Activated CD8-positive, alpha-beta memory T cell treated with anti-CD3 and anti-CD28 coated beads, Interleukin-2, amount 10 ng/mL, durations not matched to agents 7 days and 5 days (primary cell): ENCODE measurements around the gene TMEM184B. TPM values are rescaled to one million over a fixed set of nuclear protein-coding genes. Genes with fewer than 3 reads are reported as not detected.

Experiments
- ATAC-seq: fragments of 150-1000 bp; cut with Tn5 transposase; one replicate; pipeline ENCODE4 v1.10.0; 2021; ENCODE audit warnings: moderate library complexity
- CTCF ChIA-PET: fragments of 350-600 bp; sonication (Branson Sonifier 250); formaldehyde crosslinking; loops from one replicate; lab custom pipeline; 2021; ENCODE audit warnings: antibody characterized with exemption; lab: Charles Lee
- DNase-seq: peaks from one replicate; pipeline ENCODE4 v3.0.0-alpha.2; 2020
- H3K27ac Mint-ChIP-seq: one replicate; pipeline ENCODE4 v1.8.0; 2021; ENCODE audit warnings: mild to moderate bottlenecking, mixed read lengths
- H3K27me3 Mint-ChIP-seq: one replicate; pipeline ENCODE4 v1.8.0; 2021; ENCODE audit warnings: mixed read lengths
- H3K36me3 Mint-ChIP-seq: one replicate; pipeline ENCODE4 v1.8.0; 2021; ENCODE audit warnings: mild to moderate bottlenecking, mixed read lengths
- H3K4me1 Mint-ChIP-seq: one replicate; pipeline ENCODE4 v1.8.0; 2021; ENCODE audit warnings: mixed read lengths
- H3K4me3 Mint-ChIP-seq: one replicate; pipeline ENCODE4 v1.8.0; 2021; ENCODE audit warnings: mild to moderate bottlenecking, moderate library complexity, mixed read lengths
- H3K9me3 Mint-ChIP-seq: one replicate; pipeline ENCODE4 v1.8.0; 2022; ENCODE audit warnings: low read depth, mixed read lengths
- total RNA-seq, 2 experiments: library from RNA; stranded (reverse); gene quantifications; one replicate each; pipeline ENCODE4 v1.2.3, GENCODE V29; 2021

Gene TMEM184B
- total RNA-seq, 2 experiments from 2014 or later, result 29.8 to 35.5 TPM

DNA sequence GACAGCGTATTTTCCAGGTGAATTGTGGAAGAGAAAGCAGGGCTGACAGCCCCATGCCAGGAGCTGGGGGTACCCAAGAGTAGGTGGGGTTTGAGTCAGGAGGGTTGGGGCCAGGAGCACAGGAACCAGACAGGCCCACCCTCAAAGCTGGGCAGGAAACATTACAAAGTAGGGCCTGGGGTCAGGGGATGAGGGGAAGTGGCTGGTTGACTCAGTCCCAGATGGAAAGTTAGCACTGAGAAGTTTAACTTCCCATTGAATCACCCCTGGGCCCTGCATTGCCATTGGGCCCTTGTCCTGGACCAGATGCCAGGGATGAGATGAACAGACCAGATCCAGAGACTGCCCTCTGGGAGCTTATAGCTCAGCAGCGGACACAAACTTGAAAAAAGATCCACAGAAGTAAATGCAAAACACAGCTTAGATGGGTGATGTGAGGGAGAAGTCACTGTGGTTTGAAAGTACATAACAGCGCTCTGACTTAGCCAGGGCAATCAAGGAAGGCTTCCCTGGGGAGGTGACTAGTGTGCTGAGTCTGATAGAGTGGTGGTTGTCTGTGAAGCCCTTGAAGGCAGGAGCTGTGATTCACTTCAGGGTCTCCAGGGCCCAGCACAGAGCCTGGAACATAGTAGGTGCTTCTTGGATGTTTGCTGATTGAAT, 68.8 kb downstream of the TMEM184B start:
- H3K9me3 Mint-ChIP-seq, result no peaks in the 10 kb centered on the region
- no peaks in the 10 kb centered on the region for H3K27me3 Mint-ChIP-seq
- H3K4me3 Mint-ChIP-seq, result peak overlapping the region; percentile 80
- H3K27ac Mint-ChIP-seq, result peak overlapping the region; percentile 41
- ATAC-seq, result no peak
- CTCF ChIA-PET, result interaction anchor here (0.7 to 1.8 kb wide), 5 partner anchors 11 to 152 kb away, joined by 3 to 6 read pairs (median 4); partner anchors contain the start of gene PLA2G6
- peaks cover 46% of the 10 kb centered on the region for H3K4me1 Mint-ChIP-seq
- H3K36me3 Mint-ChIP-seq, result no peaks in the 10 kb centered on the region
- DNase-seq, result no peak

DNA sequence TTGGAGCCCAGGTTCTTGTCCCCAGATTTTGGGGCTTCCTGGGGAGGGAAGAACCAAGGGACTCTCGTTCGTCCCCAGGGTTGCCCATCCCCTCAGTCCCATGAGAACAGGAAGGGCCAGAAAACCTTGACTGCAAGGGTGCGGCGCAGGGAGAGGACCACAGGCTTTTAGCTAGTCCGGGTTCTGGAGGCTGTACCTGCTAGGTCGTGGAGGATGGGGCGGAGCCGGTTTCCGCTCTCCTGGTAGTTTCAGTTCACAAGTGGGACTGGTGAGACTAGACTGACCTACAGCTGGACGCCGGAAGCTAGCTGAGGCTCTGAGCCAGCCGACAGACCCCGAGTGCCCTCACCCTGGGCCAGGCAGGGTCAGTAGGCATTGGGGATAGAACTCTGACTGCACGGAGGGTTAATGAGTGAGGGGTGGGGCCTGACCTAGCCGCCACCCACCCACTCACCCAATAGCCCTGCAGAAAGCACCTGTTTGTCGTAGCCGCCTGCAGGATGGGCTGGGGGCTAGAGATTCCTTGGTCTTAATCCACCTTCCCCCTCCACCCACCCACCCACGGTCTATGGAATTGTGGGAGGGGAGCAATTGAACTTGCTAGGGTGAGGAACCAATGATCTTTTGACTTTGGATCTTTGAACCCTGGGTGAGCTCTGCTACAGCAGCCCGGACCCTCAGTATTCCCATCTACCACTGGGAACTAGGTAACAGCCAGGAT, 69.6 kb downstream of the TMEM184B start:
- H3K36me3 Mint-ChIP-seq, result no peaks in the 10 kb centered on the region
- peak overlapping the region; percentile 80 for H3K4me3 Mint-ChIP-seq
- CTCF ChIA-PET, result interaction anchor here (0.5 to 1.8 kb wide), 4 partner anchors 11 to 151 kb away, joined by 3 to 6 read pairs (median 4); no protein-coding TSS in a partner anchor
- ATAC-seq, result peak; percentile 22
- peak overlapping the region; percentile 78 for H3K27ac Mint-ChIP-seq
- H3K9me3 Mint-ChIP-seq, result no peaks in the 10 kb centered on the region
- H3K27me3 Mint-ChIP-seq, result no peaks in the 10 kb centered on the region
- H3K4me1 Mint-ChIP-seq, result peaks cover 52% of the 10 kb centered on the region
- peak; percentile 77 for DNase-seq

DNA sequence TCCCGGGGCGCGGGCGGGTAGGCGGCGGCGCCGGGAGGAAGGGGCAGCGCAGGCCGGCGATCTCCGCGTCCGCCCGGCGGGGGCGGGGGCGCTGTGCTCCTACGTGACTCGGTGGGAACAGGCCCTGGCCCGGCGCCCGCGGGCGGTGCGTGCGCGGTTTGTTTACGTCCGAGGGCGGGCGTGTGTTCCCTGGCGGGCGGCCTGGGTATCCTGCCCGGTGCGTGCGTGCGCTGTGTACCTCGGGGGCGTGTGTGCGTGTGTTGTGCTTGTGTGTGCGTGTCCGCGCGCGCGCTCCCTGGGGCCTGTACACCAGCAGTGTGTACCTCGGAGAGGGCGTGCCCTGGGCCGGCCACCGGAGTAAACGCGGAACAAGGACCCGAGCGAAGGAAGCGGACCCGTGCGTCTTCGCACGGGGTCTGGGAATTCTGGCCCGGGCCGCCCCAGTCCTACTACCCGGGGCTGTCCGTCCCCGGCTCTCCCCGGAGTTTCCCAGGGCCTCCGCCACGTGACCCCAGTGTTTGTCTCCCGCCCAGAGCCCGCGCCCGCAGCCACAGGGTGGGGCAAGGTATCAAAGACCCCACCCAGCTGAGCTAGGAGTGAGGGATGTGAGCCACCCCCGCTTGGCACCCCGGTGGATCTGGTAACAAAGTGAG, 70.2 kb downstream of the TMEM184B start:
- CTCF ChIA-PET, result interaction anchor here (1.0 to 1.8 kb wide), 3 partner anchors 9 to 150 kb away, joined by 3 to 5 read pairs (median 3); no protein-coding TSS in a partner anchor
- H3K9me3 Mint-ChIP-seq, result no peaks in the 10 kb centered on the region
- H3K27me3 Mint-ChIP-seq, result no peaks in the 10 kb centered on the region

DNA sequence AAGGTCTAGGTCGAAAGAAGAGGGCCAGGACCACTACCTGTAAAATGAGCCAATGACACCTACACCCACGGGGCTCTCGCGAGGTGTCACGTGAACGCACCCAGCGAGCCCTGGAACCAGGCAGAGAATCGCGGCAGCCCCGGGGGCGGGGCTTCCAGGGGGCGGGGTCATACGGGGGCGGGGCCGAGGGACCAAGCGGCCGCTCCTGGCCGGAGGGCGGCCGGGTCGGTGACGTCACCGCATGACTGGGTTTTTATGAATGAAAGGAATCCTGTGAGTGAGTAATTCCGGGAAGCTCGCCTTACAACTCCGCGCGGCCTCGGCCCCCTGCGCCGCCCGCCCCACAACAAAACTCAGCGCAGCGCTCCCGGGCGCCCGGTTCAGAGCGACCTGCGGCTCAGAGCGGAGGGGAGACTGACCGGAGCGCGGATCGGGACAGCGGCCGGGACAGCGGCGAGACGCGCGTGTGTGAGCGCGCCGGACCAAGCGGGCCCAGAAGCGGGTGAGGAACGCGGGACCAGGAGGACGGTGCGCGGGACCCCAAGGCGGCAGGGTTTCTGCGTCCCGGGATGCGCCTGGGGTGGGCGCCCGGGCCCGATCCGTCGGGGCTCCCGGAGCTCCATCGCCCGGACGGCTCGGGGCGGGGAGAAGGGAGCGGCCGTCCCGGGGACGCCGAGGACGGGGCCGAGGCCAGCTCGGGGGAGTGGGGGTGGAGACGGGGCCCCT, 70.9 kb downstream of the TMEM184B start, which contains the start of gene MAFF:
TSS of gene MAFF (plus strand) at position 284 of the 726 bp plus-strand sequence. CDS start 11,860 bp downstream, outside the sequence.
- peak; percentile 72 for ATAC-seq
- peaks cover 52% of the 10 kb centered on the region for H3K4me1 Mint-ChIP-seq
- H3K27ac Mint-ChIP-seq, result peak within 1 kb of the TSS; percentile 97
- H3K36me3 Mint-ChIP-seq, result no peaks in the 10 kb centered on the region
- CTCF ChIA-PET, result interaction anchor here (1.0 to 1.4 kb wide), 5 partner anchors 10 to 150 kb away, joined by 3 to 6 read pairs (median 3); partner anchors contain the start of gene PLA2G6
- DNase-seq, result peak; percentile 97
- no peaks in the 10 kb centered on the region for H3K27me3 Mint-ChIP-seq
- peak within 1 kb of the TSS; percentile 80 for H3K4me3 Mint-ChIP-seq
- no peaks in the 10 kb centered on the region for H3K9me3 Mint-ChIP-seq

More for the DNA sequence above, 70.2 kb downstream of the TMEM184B start:
- DNase-seq, result peak; percentile 73
- peak overlapping the region; percentile 78 for H3K27ac Mint-ChIP-seq
- peak overlapping the region; percentile 80 for H3K4me3 Mint-ChIP-seq
- ATAC-seq, result peak; percentile 25
- no peaks in the 10 kb centered on the region for H3K36me3 Mint-ChIP-seq
- peaks cover 52% of the 10 kb centered on the region for H3K4me1 Mint-ChIP-seq

DNA sequence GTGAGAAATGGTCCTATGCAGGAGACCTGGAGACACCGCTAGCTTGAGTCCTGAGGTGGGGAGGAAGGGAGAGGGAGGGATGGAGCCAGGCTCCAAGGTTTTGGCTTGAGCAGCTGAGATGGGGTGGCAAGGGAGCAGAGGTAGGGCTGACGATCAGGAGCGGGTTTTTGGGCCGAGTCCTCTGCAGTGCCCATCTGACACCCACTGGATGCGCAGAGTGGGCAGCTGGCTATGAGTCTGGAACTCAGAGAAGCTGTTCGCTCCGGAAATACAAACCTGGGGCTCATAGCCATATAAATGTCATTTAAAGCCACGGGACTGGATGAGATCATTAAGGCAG, 71.5 kb downstream of the TMEM184B start:
- H3K9me3 Mint-ChIP-seq, result no peaks in the 10 kb centered on the region
- peaks cover 52% of the 10 kb centered on the region for H3K4me1 Mint-ChIP-seq
- H3K36me3 Mint-ChIP-seq, result no peaks in the 10 kb centered on the region
- peak overlapping the region; percentile 97 for H3K27ac Mint-ChIP-seq
- CTCF ChIA-PET, result interaction anchor here (0.7 to 1.4 kb wide), 10 partner anchors 10 to 370 kb away, joined by 3 to 6 read pairs (median 3); partner anchors contain the start of gene PLA2G6
- H3K4me3 Mint-ChIP-seq, result peak overlapping the region; percentile 79
- DNase-seq (no peak), ATAC-seq (no peak)
- no peaks in the 10 kb centered on the region for H3K27me3 Mint-ChIP-seq

DNA sequence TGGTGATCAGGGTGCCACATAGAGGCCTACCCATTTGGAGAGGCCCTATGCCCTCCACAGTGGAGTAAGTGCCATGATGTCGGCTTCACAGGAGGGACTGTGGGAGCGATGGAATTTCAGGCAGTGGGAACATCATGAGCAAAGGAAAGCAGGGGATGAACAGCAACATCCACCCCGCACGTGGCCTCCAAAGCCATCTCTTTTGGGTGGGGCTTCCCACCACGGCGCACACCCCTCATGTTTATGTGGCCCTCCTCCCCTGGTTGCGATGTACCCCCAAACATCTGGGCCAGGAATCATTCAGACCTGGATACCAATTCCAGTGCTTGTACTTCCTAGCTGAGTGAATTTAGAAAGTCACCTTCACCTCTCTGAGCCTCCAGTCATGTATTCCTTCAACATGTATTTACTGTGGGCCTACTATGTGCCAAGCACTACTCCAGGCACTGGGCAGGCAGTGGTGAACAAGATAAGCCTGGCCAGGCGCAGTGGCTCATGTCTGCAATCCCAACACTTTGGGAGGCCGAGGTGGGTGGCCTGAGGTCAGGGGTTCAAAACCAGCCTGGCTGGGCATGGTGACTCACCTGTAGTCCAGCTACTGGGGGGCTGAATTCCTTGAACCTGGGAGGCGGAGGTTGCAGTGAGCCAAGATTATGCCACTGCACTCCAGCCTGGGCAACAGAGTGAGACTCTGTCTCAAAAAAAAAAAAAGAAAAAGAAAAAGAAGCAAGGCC, 72.8 kb downstream of the TMEM184B start:
- Mint-ChIP-seq H3K4me3 (no peak overlapping the region), H3K4me1 (peaks cover 49% of the 10 kb centered on the region), H3K27me3 (no peaks in the 10 kb centered on the region), H3K9me3 (no peaks in the 10 kb centered on the region), H3K27ac (peak overlapping the region; percentile 97), H3K36me3 (no peaks in the 10 kb centered on the region)
- DNase-seq, result no peak
- CTCF ChIA-PET, result interaction anchor here (0.8 to 2.1 kb wide), 4 partner anchors 16 to 33 kb away, joined by 3 to 6 read pairs (median 4); no protein-coding TSS in a partner anchor
- ATAC-seq, result no peak

DNA sequence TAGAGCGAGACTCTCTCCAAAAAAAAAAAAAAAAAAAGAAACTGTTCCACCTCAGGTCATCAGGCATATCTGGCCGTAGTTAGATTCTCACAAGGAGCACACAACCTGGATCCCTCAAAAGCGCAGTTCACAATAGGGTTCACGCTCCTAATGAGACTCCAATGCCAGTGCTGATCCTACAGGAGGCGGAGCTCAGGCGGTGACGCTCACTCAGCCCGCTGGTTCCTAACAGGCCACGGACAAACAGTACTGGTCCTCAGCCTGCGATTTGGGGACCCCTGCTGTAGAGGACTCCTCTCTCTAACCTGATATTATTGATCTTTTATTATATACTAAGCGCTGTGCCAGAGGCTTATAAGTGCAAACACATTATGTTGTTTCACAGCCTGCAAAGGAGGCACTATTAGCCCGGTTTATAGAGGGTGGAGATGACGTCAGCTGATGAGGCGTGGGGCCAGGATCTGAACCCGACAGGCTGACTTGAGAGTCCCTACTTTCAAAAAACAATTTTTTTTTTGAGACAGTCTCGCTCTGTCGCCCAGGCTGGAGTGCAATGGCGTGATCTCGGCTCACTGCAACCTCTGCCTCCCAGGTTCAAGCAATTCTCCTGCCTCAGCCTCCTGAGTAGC, 75.9 kb downstream of the TMEM184B start:
- Mint-ChIP-seq H3K4me1 (peaks cover 35% of the 10 kb centered on the region), H3K9me3 (no peaks in the 10 kb centered on the region), H3K36me3 (no peaks in the 10 kb centered on the region), H3K27ac (no peak overlapping the region), H3K27me3 (peaks cover 12% of the 10 kb centered on the region), H3K4me3 (no peak overlapping the region)
- CTCF ChIA-PET, result no interaction called here
- ATAC-seq (no peak), DNase-seq (no peak)

DNA sequence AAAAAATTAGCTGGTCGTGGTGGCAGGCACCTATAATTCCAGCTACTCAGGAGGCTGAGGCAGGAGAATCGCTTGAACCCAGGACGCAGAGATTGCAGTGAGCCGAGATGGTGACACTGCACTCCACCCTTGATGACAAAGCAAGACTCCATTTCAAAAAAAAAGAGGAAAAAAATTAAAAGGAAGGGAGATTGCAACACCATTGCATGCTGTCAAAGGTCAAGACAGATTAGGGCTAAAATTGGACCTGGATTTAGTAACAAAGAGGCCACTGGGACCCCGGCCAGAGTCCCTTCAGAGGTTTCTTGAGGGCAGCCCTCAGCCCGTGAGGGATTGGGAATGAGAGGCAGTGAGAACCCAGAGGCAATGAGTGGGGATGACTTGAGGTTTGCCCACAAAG, 79.2 kb downstream of the TMEM184B start:
- CTCF ChIA-PET, result interaction anchor here (0.7 to 1.8 kb wide), 2 partner anchors 12 to 141 kb away, joined by 3 to 4 read pairs; no protein-coding TSS in a partner anchor
- Mint-ChIP-seq H3K9me3 (no peaks in the 10 kb centered on the region), H3K4me3 (no peak overlapping the region)

DNA sequence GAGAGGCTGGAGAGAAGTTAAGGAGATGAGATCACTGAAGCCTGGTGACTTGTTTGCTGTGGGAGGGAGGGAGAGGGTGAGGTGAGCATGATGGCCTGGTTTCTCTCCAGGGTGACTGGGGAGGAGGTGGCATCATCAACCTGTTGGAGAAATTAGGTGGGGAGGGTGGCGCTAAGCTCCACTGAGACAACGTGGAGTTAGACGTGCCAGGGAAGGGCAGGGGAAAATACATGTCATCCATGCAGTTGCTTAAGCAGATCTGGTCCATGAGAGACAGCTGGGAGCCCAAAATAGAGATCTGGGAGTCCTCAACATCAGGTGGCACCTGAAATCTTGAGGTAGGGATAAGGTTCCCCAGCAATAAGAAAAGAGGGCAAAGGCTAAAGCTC, 80.3 kb downstream of the TMEM184B start:
- CTCF ChIA-PET, result interaction anchor here (1.6 to 1.8 kb wide), 2 partner anchors 10 to 77 kb away, joined by 3 to 4 read pairs; no protein-coding TSS in a partner anchor
- H3K4me1 Mint-ChIP-seq, result peaks cover 12% of the 10 kb centered on the region
- H3K27me3 Mint-ChIP-seq, result peaks cover 17% of the 10 kb centered on the region
- ATAC-seq (no peak), DNase-seq (no peak)
- H3K9me3 Mint-ChIP-seq, result no peaks in the 10 kb centered on the region
- no peak overlapping the region for H3K27ac Mint-ChIP-seq
- H3K36me3 Mint-ChIP-seq, result no peaks in the 10 kb centered on the region
- H3K4me3 Mint-ChIP-seq, result no peak overlapping the region

More for the DNA sequence above, 79.2 kb downstream of the TMEM184B start:
- DNase-seq (no peak), ATAC-seq (no peak)
- Mint-ChIP-seq H3K27me3 (peaks cover 14% of the 10 kb centered on the region), H3K27ac (no peak overlapping the region), H3K36me3 (no peaks in the 10 kb centered on the region), H3K4me1 (peaks cover 14% of the 10 kb centered on the region)

DNA sequence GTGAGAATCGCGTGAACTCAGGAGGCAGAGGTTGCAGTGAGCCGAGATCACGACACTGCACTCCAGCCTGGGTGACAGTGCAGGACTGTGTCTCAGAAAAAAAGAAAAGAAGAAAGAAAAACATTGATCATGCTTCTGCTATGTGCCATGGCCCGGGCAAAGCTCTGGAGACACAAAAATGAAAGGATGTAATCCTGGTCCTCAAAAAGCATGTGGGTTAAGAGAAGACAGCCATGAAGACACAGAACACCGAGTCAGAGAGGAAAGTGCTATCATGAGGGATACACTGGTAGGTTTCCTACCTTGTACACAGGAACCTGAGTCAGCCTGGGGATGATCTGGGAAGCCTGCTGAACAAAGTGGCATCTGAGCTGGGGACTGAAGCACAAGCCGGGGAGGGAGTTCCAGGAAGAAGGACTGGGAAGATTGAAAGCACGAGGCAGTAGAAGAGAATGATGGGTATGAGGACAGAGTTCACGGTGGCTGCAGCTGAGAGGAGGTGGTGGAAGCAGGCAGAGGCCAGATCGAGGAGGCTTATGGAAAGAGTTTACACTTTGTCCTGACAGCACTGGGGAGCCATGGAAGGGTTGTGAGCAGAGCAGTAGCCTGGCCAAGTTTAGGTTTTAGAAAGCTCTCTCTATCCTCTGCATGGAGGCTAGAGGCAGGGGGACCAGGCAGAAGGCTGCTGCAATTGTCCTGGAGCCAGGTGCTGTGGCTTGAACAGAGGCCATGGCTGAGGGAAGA, 80.9 kb downstream of the TMEM184B start:
- CTCF ChIA-PET, result interaction anchor here (1.6 to 1.8 kb wide), 2 partner anchors 10 to 77 kb away, joined by 3 to 4 read pairs; no protein-coding TSS in a partner anchor
- peaks cover 18% of the 10 kb centered on the region for H3K27me3 Mint-ChIP-seq
- no peaks in the 10 kb centered on the region for H3K36me3 Mint-ChIP-seq
- no peak for ATAC-seq
- H3K4me1 Mint-ChIP-seq, result peaks cover 12% of the 10 kb centered on the region
- H3K9me3 Mint-ChIP-seq, result no peaks in the 10 kb centered on the region
- no peak for DNase-seq
- H3K4me3 Mint-ChIP-seq, result no peak overlapping the region
- peak overlapping the region; percentile 5 for H3K27ac Mint-ChIP-seq

DNA sequence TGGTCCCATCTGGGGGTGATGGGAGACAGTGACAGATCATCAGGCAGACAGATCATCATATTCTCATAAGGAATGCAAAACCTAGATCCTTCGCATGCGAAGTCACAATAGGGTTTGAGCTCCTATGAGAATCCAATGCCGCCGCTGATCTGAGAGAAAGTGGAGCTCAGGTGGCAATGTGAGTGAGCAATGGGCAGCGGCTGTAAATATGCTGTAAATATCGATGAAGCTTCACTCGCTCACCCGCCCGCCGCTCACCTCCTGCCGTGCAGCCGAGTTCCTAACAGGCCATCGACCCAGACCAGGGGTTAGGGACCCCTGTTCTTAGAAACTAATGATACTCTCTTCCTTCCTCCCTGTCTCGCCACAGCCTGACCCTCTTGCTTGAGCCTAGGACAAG, 81.8 kb downstream of the TMEM184B start:
- peaks cover 12% of the 10 kb centered on the region for H3K4me1 Mint-ChIP-seq
- H3K27me3 Mint-ChIP-seq, result peaks cover 18% of the 10 kb centered on the region
- no peaks in the 10 kb centered on the region for H3K9me3 Mint-ChIP-seq
- DNase-seq (no peak), ATAC-seq (no peak)
- no peak overlapping the region for H3K27ac Mint-ChIP-seq
- H3K36me3 Mint-ChIP-seq, result no peaks in the 10 kb centered on the region
- H3K4me3 Mint-ChIP-seq, result no peak overlapping the region
- CTCF ChIA-PET, result interaction anchor here (1.6 kb wide), 1 partner anchor 76 kb away, joined by 3 read pairs; no protein-coding TSS in a partner anchor
